Superior temporal gyrus (tissue), 1 donor: ENCODE results near the gene ALPI.
"Not testable (repeated sequence)": the region's sequence is repeated elsewhere in the genome, so short reads cannot be mapped to it uniquely, and the experiment has no call there.

Source experiments
- DNase-seq: peaks from one replicate; pipeline ENCODE4 v3.0.0-alpha.2; 2016; ENCODE audit errors: extremely low spot score

The ALPI gene

DNA sequence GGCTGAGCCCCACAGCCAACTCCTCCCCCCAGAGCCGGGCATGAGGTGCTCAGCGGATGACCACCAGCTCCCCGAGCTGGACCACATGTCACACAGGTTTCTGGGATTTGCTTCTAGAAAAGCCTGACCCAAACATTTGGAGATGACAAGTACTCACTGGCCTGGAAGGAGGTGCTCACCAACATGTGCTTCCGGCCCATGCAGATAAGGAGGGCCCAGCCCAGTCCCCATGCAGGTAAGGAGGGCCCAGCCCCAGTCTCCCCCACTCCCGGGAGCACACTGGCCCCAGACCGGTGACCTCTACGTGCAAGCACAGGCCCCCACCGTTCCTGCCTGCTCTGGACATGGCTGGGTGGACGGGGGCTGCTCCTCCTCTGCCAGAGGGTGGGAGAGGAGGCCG is 14.0 kb upstream of the ALPI start:
- DNase-seq: not testable (repeated sequence)

GRCh38 chr2:232442431-232442830 is 13.5 kb upstream of the ALPI start:
- DNase-seq: not testable (repeated sequence)

DNA sequence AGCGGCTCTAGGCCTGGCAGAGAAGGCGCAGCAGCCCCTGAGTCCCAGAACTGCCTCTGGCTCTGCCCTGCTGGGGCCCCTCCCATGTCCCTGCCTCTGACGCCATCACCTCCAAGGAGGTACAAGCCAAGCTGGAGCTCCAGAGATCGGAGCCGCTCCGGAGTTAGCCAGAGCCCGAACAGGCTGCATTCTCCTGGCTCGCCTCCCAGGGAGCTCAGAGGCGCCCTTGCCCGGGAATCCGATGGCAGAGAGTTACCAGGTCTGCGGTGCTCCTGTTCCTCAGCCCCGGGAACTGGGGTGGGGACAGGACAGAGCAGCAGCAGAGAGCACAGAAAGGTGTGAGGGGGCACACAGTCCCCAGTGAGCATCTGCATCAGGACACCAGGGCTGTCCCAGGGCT is 12.9 kb upstream of the ALPI start:
- DNase-seq: not testable (repeated sequence)

GRCh38 chr2:232443669-232444408 is 12.1 kb upstream of the ALPI start:
- DNase-seq: not testable (repeated sequence)

DNA sequence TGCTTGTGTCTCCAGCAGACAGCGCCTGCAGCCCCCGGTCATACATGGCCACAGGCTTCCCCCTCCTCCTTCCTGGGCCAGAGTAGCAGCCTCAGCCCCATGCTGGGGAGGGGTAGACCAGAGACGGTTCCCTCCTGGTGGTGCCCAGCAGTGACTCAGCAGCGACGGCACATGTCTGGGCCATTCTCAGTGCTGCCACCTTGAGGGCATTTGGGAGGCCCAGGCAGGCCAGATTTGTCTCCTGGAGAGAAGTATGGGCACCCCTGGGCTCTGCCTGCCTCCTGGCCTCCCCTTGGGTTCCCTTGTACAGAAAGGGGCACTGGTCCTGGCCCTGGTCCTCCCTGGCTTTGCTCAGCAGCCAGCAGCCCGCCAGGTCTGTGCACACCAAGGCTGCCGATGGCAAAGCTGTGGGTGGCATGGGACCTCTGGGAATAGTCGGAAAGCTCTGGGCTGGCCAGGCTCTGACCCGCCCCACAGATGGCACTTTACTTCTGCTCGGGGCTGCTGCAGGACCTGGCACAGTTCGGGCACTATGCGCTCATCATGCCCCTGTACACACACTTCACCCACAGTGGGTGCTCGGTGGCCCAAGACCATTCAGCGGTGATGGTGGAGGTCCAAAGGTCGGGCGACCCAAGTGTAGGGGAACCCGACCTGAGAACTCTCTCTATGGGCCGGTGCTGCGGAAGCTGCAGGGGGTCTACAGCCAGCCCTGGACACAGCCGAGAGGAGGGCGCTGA is 11.4 kb upstream of the ALPI start:
- no peak for DNase-seq

DNA sequence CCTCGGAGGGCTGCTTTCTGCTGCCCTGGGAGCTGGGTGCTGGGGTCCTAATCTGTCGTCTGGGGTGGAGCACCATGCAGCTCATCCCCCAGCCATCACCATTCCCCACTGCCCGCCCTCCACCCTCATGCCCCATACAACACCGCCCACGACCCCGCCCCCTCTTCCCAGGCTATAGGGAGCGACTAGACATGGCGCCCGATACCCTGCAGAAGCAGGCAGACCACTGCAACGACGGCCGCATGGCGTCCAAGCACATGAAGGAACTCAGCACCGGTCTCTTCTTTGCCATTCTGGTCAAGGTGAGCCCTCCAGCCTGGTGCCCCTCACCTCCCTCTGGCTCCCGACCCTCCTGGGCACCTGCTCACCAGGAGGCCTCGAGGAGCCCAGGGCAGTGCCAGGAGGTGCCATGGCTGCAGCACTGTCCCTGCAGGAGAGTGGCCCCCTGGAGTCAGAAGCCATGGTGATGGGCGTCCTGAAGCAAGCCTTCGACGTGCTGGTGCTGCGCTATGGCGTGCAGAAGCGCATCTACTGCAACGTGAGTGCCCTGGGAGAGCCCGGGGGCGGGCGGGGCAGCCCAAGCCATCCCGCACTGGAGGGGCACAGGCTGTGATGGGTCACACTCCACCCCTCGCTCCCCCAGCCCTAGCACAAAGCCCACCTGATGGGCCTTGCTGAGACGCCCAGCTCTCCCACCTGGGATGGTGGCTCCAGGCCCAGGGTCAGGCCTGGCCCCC is 10.6 kb upstream of the ALPI start:
- DNase-seq: not testable (repeated sequence)

- not testable (repeated sequence) for DNase-seq
These were observed 9.6 kb upstream of the ALPI start for GRCh38 chr2:232446266-232446777.

GRCh38 chr2:232447091-232447620 is 8.8 kb upstream of the ALPI start:
- DNase-seq: no peak

GRCh38 chr2:232447638-232448303 is 8.2 kb upstream of the ALPI start:
- DNase-seq: no peak

- no peak for DNase-seq
These were observed 7.7 kb upstream of the ALPI start for GRCh38 chr2:232448304-232448690.

DNA sequence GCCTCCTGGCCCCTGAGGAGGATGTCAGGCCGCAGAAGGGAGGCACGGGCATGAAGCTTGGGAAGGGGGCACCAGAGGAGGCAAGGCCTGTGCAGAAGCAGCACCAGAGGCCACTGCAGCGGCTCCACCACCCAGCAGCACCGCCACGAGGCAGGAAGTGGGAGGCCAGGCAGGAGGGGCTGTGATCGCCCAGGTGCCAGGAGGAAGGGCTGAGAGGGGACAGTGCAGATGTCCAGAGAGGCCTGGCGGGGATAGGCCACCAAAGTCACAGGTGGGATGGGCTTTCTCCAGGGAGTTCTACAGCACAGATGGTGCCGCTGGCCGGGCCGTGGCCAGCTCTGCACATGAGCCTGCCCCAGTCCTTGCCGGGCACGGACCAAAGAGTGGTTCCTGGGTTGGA is 6.0 kb upstream of the ALPI start:
- DNase-seq: no peak

DNA sequence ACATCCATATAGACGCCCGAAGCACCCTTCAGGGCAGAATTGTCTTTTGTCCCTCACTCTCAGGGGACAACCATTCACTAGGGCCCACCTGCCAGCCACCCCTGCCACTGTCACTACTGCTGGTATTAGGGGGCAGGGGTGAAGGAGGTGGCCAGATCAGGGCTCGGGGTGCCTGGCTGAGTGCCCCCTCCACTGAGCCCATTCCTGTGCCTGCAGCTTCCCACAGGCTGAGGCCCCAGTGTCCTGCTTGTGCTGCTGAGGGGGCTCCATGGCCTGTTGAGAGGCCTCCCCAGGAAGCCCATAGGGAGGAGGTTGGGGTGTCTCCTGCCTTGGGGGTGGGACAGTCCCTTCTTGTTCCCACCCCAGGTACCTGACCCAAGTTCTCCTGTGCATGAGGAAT is 4.3 kb upstream of the ALPI start:
- not testable (repeated sequence) for DNase-seq

GRCh38 chr2:232454630-232455029 is 1.3 kb upstream of the ALPI start:
- no peak for DNase-seq

DNA sequence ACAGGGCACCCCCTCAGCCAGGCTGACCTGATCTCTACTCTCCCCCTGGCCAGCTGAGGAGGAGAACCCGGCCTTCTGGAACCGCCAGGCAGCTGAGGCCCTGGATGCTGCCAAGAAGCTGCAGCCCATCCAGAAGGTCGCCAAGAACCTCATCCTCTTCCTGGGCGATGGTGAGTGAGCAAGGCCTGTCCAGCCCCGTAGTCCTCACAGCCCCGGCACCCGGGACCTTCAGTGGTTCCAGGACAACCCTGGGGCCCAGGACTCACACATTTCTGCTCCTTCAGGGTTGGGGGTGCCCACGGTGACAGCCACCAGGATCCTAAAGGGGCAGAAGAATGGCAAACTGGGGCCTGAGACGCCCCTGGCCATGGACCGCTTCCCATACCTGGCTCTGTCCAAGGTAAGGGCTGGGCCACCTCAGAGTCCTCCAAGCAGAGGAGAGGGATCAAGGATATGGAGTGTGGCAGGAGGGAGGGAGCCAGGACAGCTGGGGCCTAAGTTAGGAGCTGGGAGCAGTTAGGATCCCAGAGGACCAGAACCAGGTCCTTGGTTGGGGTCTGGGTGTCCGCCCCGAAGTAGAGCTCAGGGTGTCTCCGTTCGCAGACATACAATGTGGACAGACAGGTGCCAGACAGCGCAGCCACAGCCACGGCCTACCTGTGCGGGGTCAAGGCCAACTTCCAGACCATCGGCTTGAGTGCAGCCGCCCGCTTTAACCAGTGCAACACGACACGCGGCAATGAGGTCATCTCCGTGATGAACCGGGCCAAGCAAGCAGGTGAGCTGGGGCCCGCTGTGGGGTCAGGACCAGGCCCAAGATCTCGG is 555 bp downstream of the ALPI start:
- DNase-seq: no peak

GRCh38 chr2:232457121-232458011 is 1.4 kb downstream of the ALPI start:
- no peak for DNase-seq

DNA sequence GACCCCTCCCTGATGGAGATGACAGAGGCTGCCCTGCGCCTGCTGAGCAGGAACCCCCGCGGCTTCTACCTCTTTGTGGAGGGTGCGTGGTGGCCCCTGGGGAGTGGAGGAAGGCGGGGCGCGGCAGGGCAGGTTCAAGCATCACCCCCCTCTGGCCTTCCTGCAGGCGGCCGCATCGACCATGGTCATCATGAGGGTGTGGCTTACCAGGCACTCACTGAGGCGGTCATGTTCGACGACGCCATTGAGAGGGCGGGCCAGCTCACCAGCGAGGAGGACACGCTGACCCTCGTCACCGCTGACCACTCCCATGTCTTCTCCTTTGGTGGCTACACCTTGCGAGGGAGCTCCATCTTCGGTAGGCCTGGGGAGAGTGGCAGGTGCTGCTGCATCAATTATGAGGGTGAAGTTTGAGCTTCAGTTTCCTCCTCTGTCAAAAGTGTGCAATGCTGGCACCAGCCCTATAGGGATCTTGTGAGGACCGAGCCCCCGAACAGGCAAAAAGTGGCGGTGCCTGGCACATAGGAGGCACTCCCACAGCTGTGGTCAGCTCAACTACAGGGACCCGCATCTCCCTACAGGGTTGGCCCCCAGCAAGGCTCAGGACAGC is 2.2 kb downstream of the ALPI start:
- DNase-seq: no peak

DNA sequence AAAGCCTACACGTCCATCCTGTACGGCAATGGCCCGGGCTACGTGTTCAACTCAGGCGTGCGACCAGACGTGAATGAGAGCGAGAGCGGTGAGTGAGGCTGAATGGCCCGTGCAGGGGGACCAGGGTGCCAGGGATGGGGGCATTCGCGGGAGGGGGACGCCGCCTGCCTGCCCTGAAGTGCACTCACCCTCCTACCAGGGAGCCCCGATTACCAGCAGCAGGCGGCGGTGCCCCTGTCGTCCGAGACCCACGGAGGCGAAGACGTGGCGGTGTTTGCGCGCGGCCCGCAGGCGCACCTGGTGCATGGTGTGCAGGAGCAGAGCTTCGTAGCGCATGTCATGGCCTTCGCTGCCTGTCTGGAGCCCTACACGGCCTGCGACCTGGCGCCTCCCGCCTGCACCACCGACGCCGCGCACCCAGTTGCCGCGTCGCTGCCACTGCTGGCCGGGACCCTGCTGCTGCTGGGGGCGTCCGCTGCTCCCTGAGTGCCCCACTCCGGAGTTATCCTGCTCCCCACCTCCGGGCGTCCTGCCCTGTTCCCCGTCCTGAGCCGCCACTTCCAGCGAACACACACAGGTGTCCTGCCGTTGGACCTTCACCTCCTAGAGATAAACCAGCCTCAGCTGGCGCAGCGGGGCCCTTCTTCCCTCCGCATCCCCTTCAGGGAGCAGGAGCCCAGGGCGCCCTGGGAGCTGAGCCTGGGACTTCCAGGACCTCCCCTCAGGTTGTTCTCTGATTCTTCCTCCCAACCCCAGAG is 2.9 kb downstream of the ALPI start:
- no peak for DNase-seq

DNA sequence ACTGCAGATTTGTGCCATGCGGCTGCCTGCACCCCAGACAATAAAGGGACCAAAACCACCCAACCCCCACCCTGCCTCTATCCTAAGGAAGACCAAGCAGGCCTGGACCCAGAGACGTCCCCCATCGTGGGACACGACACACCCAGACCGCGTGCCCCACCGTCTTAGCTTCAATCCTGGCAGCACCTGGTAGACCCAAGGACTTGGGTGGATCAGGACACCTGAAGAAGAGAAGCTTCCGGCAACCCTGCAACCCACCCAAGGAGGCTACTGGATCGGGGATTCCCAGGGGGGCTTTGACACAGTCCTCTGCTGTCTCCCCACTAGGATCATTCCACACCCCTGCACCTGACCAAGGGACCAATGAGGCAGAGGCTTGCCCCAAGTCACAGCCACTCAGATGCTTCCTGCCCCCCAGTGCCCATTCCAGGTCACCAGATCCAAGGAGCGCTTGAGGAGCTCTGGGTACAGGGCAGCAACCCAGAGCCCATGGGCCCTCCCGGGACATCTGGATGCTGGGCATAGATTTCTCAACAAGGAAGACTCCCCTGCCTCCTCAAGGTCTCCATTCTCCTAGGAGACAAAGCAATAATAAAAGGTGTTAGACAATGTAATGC is 3.6 kb downstream of the ALPI start:
- no peak for DNase-seq
